ENCODE results near the gene PSMA7. TPM values are rescaled to one million over a fixed set of nuclear protein-coding genes. Genes with fewer than 3 reads are reported as not detected.

The PSMA7 gene
- total and polyA plus RNA-seq, 2 donors from 2014 or later = 190 to 315 TPM

- intact Hi-C loops (cut with DNase I) = no loop called here
- H3K4me1 ChIP-seq (ENCODE audit: control insufficient read depth in 2 of 3, insufficient read depth in 2 of 3, low read depth in 1 of 3, low read length in 3 of 3) = peaks cover 0 to 15% (median 3%) of the 10 kb centered on the region in 3 donors
- H3K36me3 ChIP-seq (ENCODE audit: control insufficient read depth in 2 of 3, insufficient read depth in 3 of 3, low read length in 3 of 3) = peaks cover 0 to 17% (median 6%) of the 10 kb centered on the region in 3 donors
- DNase-seq (no peak), FAIRE-seq (no peak)
- H3K9ac ChIP-seq (ENCODE audit: low read length in 3 of 3) = no peak overlapping the region
- no peaks in the 10 kb centered on the region for H3K9me3 ChIP-seq (ENCODE audit: control insufficient read depth in 2 of 3, insufficient read depth in 1 of 3, low read length in 3 of 3)
- H3K27me3 ChIP-seq (ENCODE audit: control insufficient read depth, insufficient read depth, low read length) = no peaks in the 10 kb centered on the region
- no peak for TF ChIP-seq CTCF (IDR thresholded peaks at IDR 0.05; ENCODE audit: borderline replicate concordance, extremely low read depth, insufficient read depth)
- no peak overlapping the region for H3K27ac ChIP-seq (ENCODE audit: low read depth in 2 of 2, low read length in 2 of 2)
- H3K4me3 ChIP-seq (ENCODE audit: low read length in 3 of 3) = no peak overlapping the region
These were observed 14.3 kb upstream of the PSMA7 start for GRCh38 chr20:62157387-62158087.

GRCh38 chr20:62156592-62157386, 13.6 kb upstream of the PSMA7 start:
- FAIRE-seq = no peak
- H3K4me1 ChIP-seq (ENCODE audit: control insufficient read depth in 2 of 3, insufficient read depth in 2 of 3, low read depth in 1 of 3, low read length in 3 of 3) = peaks cover 0 to 15% (median 3%) of the 10 kb centered on the region in 3 donors
- no peaks in the 10 kb centered on the region for H3K9me3 ChIP-seq (ENCODE audit: control insufficient read depth in 2 of 3, insufficient read depth in 1 of 3, low read length in 3 of 3)
- peak; percentile 58 for TF ChIP-seq CTCF (IDR thresholded peaks at IDR 0.05; ENCODE audit: borderline replicate concordance, extremely low read depth, insufficient read depth)
- peak; percentile 70 to 80 (median 77) for DNase-seq
- intact Hi-C loops (cut with DNase I) = no loop called here
- H3K4me3 ChIP-seq (ENCODE audit: low read length in 3 of 3) = no peak overlapping the region
- no peak overlapping the region for H3K9ac ChIP-seq (ENCODE audit: low read length in 3 of 3)
- peak overlapping the region in 1 of 2 donors; percentile 32 for H3K27ac ChIP-seq (ENCODE audit: low read depth in 2 of 2, low read length in 2 of 2)
- peaks cover 0 to 16% (median 6%) of the 10 kb centered on the region in 3 donors for H3K36me3 ChIP-seq (ENCODE audit: control insufficient read depth in 2 of 3, insufficient read depth in 3 of 3, low read length in 3 of 3)
- no peaks in the 10 kb centered on the region for H3K27me3 ChIP-seq (ENCODE audit: control insufficient read depth, insufficient read depth, low read length)

- intact Hi-C loops (cut with DNase I) = no loop called here
- no peak for TF ChIP-seq CTCF (IDR thresholded peaks at IDR 0.05; ENCODE audit: borderline replicate concordance, extremely low read depth, insufficient read depth)
- Histone ChIP-seq H3K9me3 (ENCODE audit: control insufficient read depth in 2 of 3, insufficient read depth in 1 of 3, low read length in 3 of 3) (no peaks in the 10 kb centered on the region), H3K9ac (ENCODE audit: low read length in 3 of 3) (no peak overlapping the region), H3K27ac (ENCODE audit: low read depth in 2 of 2, low read length in 2 of 2) (no peak overlapping the region), H3K4me3 (ENCODE audit: low read length in 3 of 3) (no peak overlapping the region), H3K4me1 (ENCODE audit: control insufficient read depth in 2 of 3, insufficient read depth in 2 of 3, low read depth in 1 of 3, low read length in 3 of 3) (peaks cover 0 to 15% (median 3%) of the 10 kb centered on the region in 3 donors), H3K36me3 (ENCODE audit: control insufficient read depth in 2 of 3, insufficient read depth in 3 of 3, low read length in 3 of 3) (peaks cover 0 to 10% (median 6%) of the 10 kb centered on the region in 3 donors), H3K27me3 (ENCODE audit: control insufficient read depth, insufficient read depth, low read length) (no peaks in the 10 kb centered on the region)
- no peak for FAIRE-seq
- DNase-seq = no peak
These were observed 13.0 kb upstream of the PSMA7 start for GRCh38 chr20:62156254-62156556.
